ENCODE data around the gene ADGRL2. TPM values are rescaled to one million over a fixed set of nuclear protein-coding genes. Genes with fewer than 3 reads are reported as not detected.

Gene ADGRL2
- total RNA-seq, 4 donors from 2014 or later = 72.4 to 89.7 (median 78.8) TPM

- intact Hi-C loops (cut with DNase I) = loop anchor here (10.0 kb wide), 2 partner anchors 213 to 453 kb away; no protein-coding TSS in a partner anchor
- TF ChIP-seq EP300 (IDR thresholded peaks at IDR 0.05) = no peak
- TF ChIP-seq CTCF (IDR thresholded peaks at IDR 0.05) = no peak
- no peak for TF ChIP-seq POLR2AphosphoS5 (IDR thresholded peaks at IDR 0.05)
- no peak for TF ChIP-seq POLR2A (IDR thresholded peaks at IDR 0.05; ENCODE audit: low read depth)
- H3K4me3 ChIP-seq = no peak overlapping the region
Observed at GRCh38 chr1:81757398-81758020, 43.2 kb upstream of the ADGRL2 start.

DNA sequence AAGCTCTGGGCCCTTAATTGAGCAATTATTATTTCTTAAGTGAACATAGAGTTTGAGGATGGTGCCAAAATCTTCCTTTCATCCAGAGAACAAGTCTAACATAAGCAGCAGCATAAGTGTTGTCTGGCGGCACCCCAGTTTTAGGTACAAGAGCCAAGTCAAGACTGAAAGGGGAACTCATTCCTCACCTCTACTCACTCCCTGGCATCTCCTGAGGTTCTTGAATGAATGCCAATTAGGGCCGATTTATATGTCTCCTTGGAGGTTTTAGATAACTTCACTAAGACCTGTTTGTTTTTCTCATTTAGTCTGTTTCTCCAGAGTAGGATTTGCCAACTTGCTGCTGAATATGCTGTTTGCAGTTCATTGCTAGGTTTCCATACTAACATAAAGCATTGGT lies 42.6 kb upstream of the ADGRL2 start:
- Histone ChIP-seq H3K4me1 (peaks cover 3 to 27% (median 21%) of the 10 kb centered on the region in 4 donors), H3K9me3 (no peaks in the 10 kb centered on the region), H3K27ac (replicated peaks in 1 of 4) (peak overlapping the region in 1 of 4 donors; percentile 9), H3K36me3 (no peaks in the 10 kb centered on the region), H3K27me3 (no peaks in the 10 kb centered on the region), H3K4me3 (no peak overlapping the region)
- intact Hi-C loops (cut with DNase I) = loop anchor here (10.0 kb wide), 2 partner anchors 213 to 453 kb away; no protein-coding TSS in a partner anchor
- DNase-seq (ENCODE audit: extremely low spot score) = no peak
- TF ChIP-seq POLR2A (IDR thresholded peaks at IDR 0.05; ENCODE audit: low read depth) (no peak), EP300 (IDR thresholded peaks at IDR 0.05) (no peak), CTCF (IDR thresholded peaks at IDR 0.05) (no peak), POLR2AphosphoS5 (IDR thresholded peaks at IDR 0.05) (no peak)
- 50% methylated on average over 2 of the region's 2 CpGs for WGBS

More at GRCh38 chr1:81757398-81758020, 43.2 kb upstream of the ADGRL2 start:
- 90% methylated on average over 8 of the region's 8 CpGs for WGBS
- H3K4me1 ChIP-seq = peaks cover 3 to 27% (median 21%) of the 10 kb centered on the region in 4 donors
- no peak for DNase-seq (ENCODE audit: extremely low spot score)
- H3K27ac ChIP-seq (replicated peaks in 1 of 4) = no peak overlapping the region
- H3K27me3 ChIP-seq = no peaks in the 10 kb centered on the region
- H3K36me3 ChIP-seq = no peaks in the 10 kb centered on the region
- no peaks in the 10 kb centered on the region for H3K9me3 ChIP-seq

- H3K4me1 ChIP-seq = peaks cover 3 to 27% (median 21%) of the 10 kb centered on the region in 4 donors
- H3K9me3 ChIP-seq = no peaks in the 10 kb centered on the region
- no peaks in the 10 kb centered on the region for H3K27me3 ChIP-seq
- 11% methylated on average over 1 of the region's 1 CpG for WGBS
- intact Hi-C loops (cut with DNase I) = no loop called here
- H3K36me3 ChIP-seq = no peaks in the 10 kb centered on the region
- TF ChIP-seq CTCF (IDR thresholded peaks at IDR 0.05) (peak; percentile 38 to 52 (median 40)), POLR2AphosphoS5 (IDR thresholded peaks at IDR 0.05) (no peak)
- no peak for DNase-seq (ENCODE audit: extremely low spot score)
- H3K27ac ChIP-seq (replicated peaks in 1 of 4) = no peak overlapping the region
- no peak overlapping the region for H3K4me3 ChIP-seq
Observed at GRCh38 chr1:81760477-81761097, 40.1 kb upstream of the ADGRL2 start.

- intact Hi-C loops (cut with DNase I) = no loop called here
Observed at GRCh38 chr1:81775510-81775909, 25.2 kb upstream of the ADGRL2 start.

More at GRCh38 chr1:81775510-81775909, 25.2 kb upstream of the ADGRL2 start:
- Histone ChIP-seq H3K27ac (replicated peaks in 1 of 4) (no peak overlapping the region), H3K36me3 (no peaks in the 10 kb centered on the region), H3K27me3 (no peaks in the 10 kb centered on the region), H3K4me3 (no peak overlapping the region), H3K9me3 (no peaks in the 10 kb centered on the region), H3K4me1 (no peaks in the 10 kb centered on the region)
- DNase-seq (ENCODE audit: extremely low spot score) = no peak
- TF ChIP-seq CTCF (IDR thresholded peaks at IDR 0.05) = no peak
- no peak for TF ChIP-seq POLR2A (IDR thresholded peaks at IDR 0.05; ENCODE audit: low read depth)
- no peak for TF ChIP-seq POLR2AphosphoS5 (IDR thresholded peaks at IDR 0.05)
- no peak for TF ChIP-seq EP300 (IDR thresholded peaks at IDR 0.05)

Measured in esophagus muscularis mucosa (tissue), 4 donors.